GM21619 (cell line): ENCODE results near the gene ARMC3.
"Not testable (repeated sequence)": the region's sequence is repeated elsewhere in the genome, so short reads cannot be mapped to it uniquely, and the experiment has no call there.

Source experiments
- ATAC-seq: cut with Tn5 transposase; IDR thresholded peaks from one replicate; pipeline ENCODE4 v1.9.1; 2021; ENCODE audit not compliant: unreplicated experiment

ARMC3 gene

GRCh38 chr10:23047201-23048050 is 119.6 kb downstream of the ARMC3 start:
- ATAC-seq: no peak

- no peak for ATAC-seq
Measured at GRCh38 chr10:23048191-23048590, 120.3 kb downstream of the ARMC3 start.

GRCh38 chr10:23051278-23051677 is 123.4 kb downstream of the ARMC3 start:
- no peak for ATAC-seq

GRCh38 chr10:23051855-23052331 is 124.0 kb downstream of the ARMC3 start:
- no peak for ATAC-seq

- ATAC-seq: no peak
Measured at GRCh38 chr10:23053036-23053435, 125.2 kb downstream of the ARMC3 start.

- no peak for ATAC-seq
Measured at GRCh38 chr10:23055424-23056185, 127.8 kb downstream of the ARMC3 start.

- ATAC-seq: no peak
Measured at GRCh38 chr10:23056186-23056579, 128.3 kb downstream of the ARMC3 start.

GRCh38 chr10:23058366-23058765 is 130.5 kb downstream of the ARMC3 start:
- no peak for ATAC-seq

GRCh38 chr10:23060918-23061317 is 133.1 kb downstream of the ARMC3 start:
- ATAC-seq: no peak

- ATAC-seq: no peak
Measured at GRCh38 chr10:23063045-23063972, 135.5 kb downstream of the ARMC3 start.

GRCh38 chr10:23063973-23064812 is 136.3 kb downstream of the ARMC3 start:
- ATAC-seq: no peak

GRCh38 chr10:23064813-23065114 is 136.9 kb downstream of the ARMC3 start:
- ATAC-seq: not testable (repeated sequence)

GRCh38 chr10:23065181-23065948 is 137.5 kb downstream of the ARMC3 start:
- no peak for ATAC-seq

GRCh38 chr10:23067337-23067736 is 139.5 kb downstream of the ARMC3 start:
- ATAC-seq: no peak

GRCh38 chr10:23067939-23068775 is 140.3 kb downstream of the ARMC3 start:
- ATAC-seq: peak; percentile 40

- no peak for ATAC-seq
Measured at GRCh38 chr10:23069019-23069815, 141.4 kb downstream of the ARMC3 start.

- peak; percentile 14 for ATAC-seq
Measured at GRCh38 chr10:23070092-23070912, 142.4 kb downstream of the ARMC3 start.
